HEK293T (cell line): ENCODE results near the gene GYPC.

Experiments used
- BHLHE40 ChIP-seq: fragments of 450-650 bp; IDR thresholded peaks from 2 replicates; pipeline ENCODE4 v1.6.1; 2016; ENCODE audit warnings: mild to moderate bottlenecking, moderate library complexity, borderline replicate concordance
- CTBP1 ChIP-seq: fragments of 450-650 bp; IDR thresholded peaks from 2 replicates; pipeline ENCODE4 v1.6.1; 2016; ENCODE audit warnings: borderline replicate concordance
- ELF4 ChIP-seq: fragments of 450-650 bp; IDR thresholded peaks from 2 replicates; pipeline ENCODE4 v1.6.1; 2017; ENCODE audit warnings: antibody characterized with exemption
- FOXA1 ChIP-seq: fragments of 450-650 bp; IDR thresholded peaks from 2 replicates; pipeline ENCODE4 v1.6.1; 2016; ENCODE audit warnings: mild to moderate bottlenecking
- HDGF ChIP-seq: fragments of 450-650 bp; IDR thresholded peaks from 2 replicates; pipeline ENCODE4 v1.6.1; 2017; ENCODE audit warnings: antibody characterized with exemption, borderline replicate concordance
- L3MBTL2 ChIP-seq: fragments of 450-650 bp; conservative IDR thresholded peaks from 2 replicates; pipeline ENCODE4 v1.6.1; 2016; ENCODE audit warnings: mild to moderate bottlenecking
- PKNOX1 ChIP-seq: fragments of 450-650 bp; IDR thresholded peaks from 2 replicates; pipeline ENCODE4 v1.6.1; 2016
- SP1 ChIP-seq: fragments of 450-650 bp; IDR thresholded peaks from 2 replicates; pipeline ENCODE4 v1.6.1; 2017
- TARDBP ChIP-seq: fragments of 450-650 bp; IDR thresholded peaks from 2 replicates; pipeline ENCODE4 v1.6.1; 2016
- ZNF384 ChIP-seq: fragments of 450-650 bp; IDR thresholded peaks from 2 replicates; pipeline ENCODE4 v1.6.1; 2016

DNA sequence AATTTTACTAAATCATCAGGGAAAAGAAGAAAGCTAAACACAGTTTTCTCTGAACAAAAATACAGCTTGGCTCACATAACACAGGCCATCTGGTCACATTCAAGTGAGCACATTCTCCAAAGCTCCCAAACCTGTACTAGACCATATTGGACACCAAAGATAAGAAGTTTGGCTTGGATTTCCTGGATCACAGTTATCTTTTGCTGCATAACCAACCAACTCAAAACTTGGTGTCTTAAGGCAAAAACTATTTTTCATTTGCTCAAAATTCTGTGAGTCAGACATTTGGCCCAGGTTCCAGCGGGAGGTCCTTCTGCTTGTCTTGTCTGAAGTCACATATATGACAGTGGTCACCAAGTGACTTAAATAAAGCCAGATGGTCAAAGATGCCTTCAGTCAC, 83.2 kb downstream of the GYPC start:
- TF ChIP-seq HDGF (no peak), SP1 (no peak), L3MBTL2 (no peak), BHLHE40 (no peak), FOXA1 (no peak), CTBP1 (no peak), ZNF384 (no peak), TARDBP (no peak), PKNOX1 (no peak), ELF4 (no peak)
